Astrocyte (in vitro differentiated cells and primary cell): ENCODE results near the gene IDH3A. TPM values are rescaled to one million over a fixed set of nuclear protein-coding genes. Genes with fewer than 3 reads are reported as not detected.

Experiments
- DNase-seq: peaks from one replicate; pipeline ENCODE4 v3.0.0-alpha.2; 2010; ENCODE audit warnings: low read depth
- FAIRE-seq: peaks from 2 replicates; lab custom pipeline; 2011; peaks lifted over from hg19 to GRCh38; lab: Jason Lieb, UNC
- H2AFZ ChIP-seq: 2 replicates; pipeline ENCODE4 v1.6.0; 2012; ENCODE audit warnings: low read depth, low read length, inconsistent platforms
- H3K27ac ChIP-seq: 2 replicates; pipeline ENCODE4 v1.5.1; 2011; ENCODE audit warnings: low read depth, low read length, inconsistent platforms
- H3K27me3 ChIP-seq: 2 replicates; pipeline ENCODE4 v1.6.0; 2011; ENCODE audit warnings: low read length, inconsistent platforms; ENCODE audit not compliant: insufficient read depth
- H3K36me3 ChIP-seq: 2 replicates; pipeline ENCODE4 v1.5.1; 2011; ENCODE audit warnings: low read length, inconsistent platforms; ENCODE audit not compliant: insufficient read depth
- H3K4me1 ChIP-seq: 2 replicates; pipeline ENCODE4 v1.5.1; 2011; ENCODE audit warnings: low read length, inconsistent platforms; ENCODE audit not compliant: insufficient read depth
- H3K4me2 ChIP-seq: 2 replicates; pipeline ENCODE4 v1.6.0; 2012; ENCODE audit warnings: low read length, inconsistent platforms
- H3K4me3 ChIP-seq: 2 replicates; pipeline ENCODE4 v1.5.1; 2011; ENCODE audit warnings: low read depth, mild to moderate bottlenecking, low read length, inconsistent platforms; ENCODE audit not compliant: insufficient read depth
- H3K79me2 ChIP-seq: 2 replicates; pipeline ENCODE4 v1.6.0; 2012; ENCODE audit warnings: mild to moderate bottlenecking, low read length, inconsistent platforms; ENCODE audit not compliant: insufficient read depth
- H3K9ac ChIP-seq: 2 replicates; pipeline ENCODE4 v1.6.0; 2012; ENCODE audit warnings: mild to moderate bottlenecking, low read length, inconsistent platforms
- H3K9me3 ChIP-seq: 2 replicates; pipeline ENCODE4 v1.5.1; 2012; ENCODE audit warnings: low read depth, mild to moderate bottlenecking, low read length, inconsistent platforms; ENCODE audit not compliant: insufficient read depth
- H4K20me1 ChIP-seq: 2 replicates; pipeline ENCODE4 v1.6.0; 2012; ENCODE audit warnings: low read length, inconsistent platforms; ENCODE audit not compliant: insufficient read depth
- H3K27ac Mint-ChIP-seq: one replicate; pipeline ENCODE4 v1.8.0; 2021; ENCODE audit warnings: mild to moderate bottlenecking, mixed read lengths; ENCODE audit not compliant: unreplicated experiment
- H3K27me3 Mint-ChIP-seq: one replicate; pipeline ENCODE4 v1.8.0; 2021; ENCODE audit warnings: low read depth, mixed read lengths; ENCODE audit not compliant: unreplicated experiment
- H3K36me3 Mint-ChIP-seq: one replicate; pipeline ENCODE4 v1.8.0; 2021; ENCODE audit warnings: low read depth, mixed read lengths; ENCODE audit not compliant: unreplicated experiment
- H3K4me1 Mint-ChIP-seq: one replicate; pipeline ENCODE4 v1.8.0; 2021; ENCODE audit warnings: low read depth, mixed read lengths; ENCODE audit not compliant: unreplicated experiment
- H3K4me3 Mint-ChIP-seq: one replicate; pipeline ENCODE4 v1.8.0; 2021; ENCODE audit warnings: mild to moderate bottlenecking, moderate library complexity, mixed read lengths; ENCODE audit not compliant: unreplicated experiment
- H3K9me3 Mint-ChIP-seq: one replicate; pipeline ENCODE4 v1.8.0; 2021; ENCODE audit warnings: mild to moderate bottlenecking, mixed read lengths; ENCODE audit not compliant: unreplicated experiment
- CTCF ChIP-seq: IDR thresholded peaks from 2 replicates; pipeline ENCODE4 v1.5.1; 2011; ENCODE audit warnings: low read depth, mild to moderate bottlenecking, inconsistent platforms, low read length, moderate library complexity; ENCODE audit not compliant: insufficient read depth
- EZH2 ChIP-seq: IDR thresholded peaks from 2 replicates; pipeline ENCODE4 v1.6.1; 2012; ENCODE audit warnings: mild to moderate bottlenecking, low read length, inconsistent platforms; ENCODE audit not compliant: insufficient read depth
- total RNA-seq: library from RNA; stranded (reverse); gene quantifications from 2 replicates; pipeline ENCODE4 v1.2.1, GENCODE V29; 2021

Gene IDH3A
- total RNA-seq, 1 donor from 2014 or later: 36.3 TPM

DNA sequence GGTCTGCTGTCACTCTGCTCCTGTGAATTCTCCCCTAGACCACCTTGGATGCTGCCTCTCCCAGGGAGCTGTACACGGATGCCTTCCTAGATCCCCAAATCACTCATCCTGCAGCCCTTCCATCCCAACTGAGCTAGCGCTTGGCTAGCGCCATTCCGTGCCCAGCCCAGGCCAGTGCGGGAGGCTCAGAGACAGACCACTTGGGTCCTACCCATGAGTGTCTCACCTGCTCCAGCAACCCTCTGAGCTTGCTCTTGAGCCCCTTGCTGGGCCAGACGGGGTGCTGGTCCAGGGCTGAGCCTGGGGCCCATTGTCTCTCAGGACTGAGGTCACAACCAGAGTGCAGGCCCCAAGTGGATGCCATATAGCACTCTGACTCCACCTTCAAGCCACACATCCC is 39.1 kb upstream of the IDH3A start:
- Mint-ChIP-seq H3K36me3 (peaks cover 4% of the 10 kb centered on the region), H3K4me3 (no peak overlapping the region), H3K9me3 (no peaks in the 10 kb centered on the region), H3K4me1 (peaks cover 5% of the 10 kb centered on the region), H3K27me3 (peaks cover 30% of the 10 kb centered on the region), H3K27ac (no peak overlapping the region)
- no peak overlapping the region for H3K9ac ChIP-seq
- no peaks in the 10 kb centered on the region for H4K20me1 ChIP-seq
- no peak for FAIRE-seq
- H3K9me3 ChIP-seq: no peaks in the 10 kb centered on the region
- no peak overlapping the region for H3K4me2 ChIP-seq
- H2AFZ ChIP-seq: no peak overlapping the region
- H3K27ac ChIP-seq: no peak overlapping the region
- H3K27me3 ChIP-seq: no peaks in the 10 kb centered on the region
- peaks cover 5% of the 10 kb centered on the region for H3K4me1 ChIP-seq
- TF ChIP-seq CTCF: no peak
- no peak for TF ChIP-seq EZH2
- no peak for DNase-seq
- H3K36me3 ChIP-seq: no peaks in the 10 kb centered on the region
- H3K79me2 ChIP-seq: no peaks in the 10 kb centered on the region
- H3K4me3 ChIP-seq: no peak overlapping the region

DNA sequence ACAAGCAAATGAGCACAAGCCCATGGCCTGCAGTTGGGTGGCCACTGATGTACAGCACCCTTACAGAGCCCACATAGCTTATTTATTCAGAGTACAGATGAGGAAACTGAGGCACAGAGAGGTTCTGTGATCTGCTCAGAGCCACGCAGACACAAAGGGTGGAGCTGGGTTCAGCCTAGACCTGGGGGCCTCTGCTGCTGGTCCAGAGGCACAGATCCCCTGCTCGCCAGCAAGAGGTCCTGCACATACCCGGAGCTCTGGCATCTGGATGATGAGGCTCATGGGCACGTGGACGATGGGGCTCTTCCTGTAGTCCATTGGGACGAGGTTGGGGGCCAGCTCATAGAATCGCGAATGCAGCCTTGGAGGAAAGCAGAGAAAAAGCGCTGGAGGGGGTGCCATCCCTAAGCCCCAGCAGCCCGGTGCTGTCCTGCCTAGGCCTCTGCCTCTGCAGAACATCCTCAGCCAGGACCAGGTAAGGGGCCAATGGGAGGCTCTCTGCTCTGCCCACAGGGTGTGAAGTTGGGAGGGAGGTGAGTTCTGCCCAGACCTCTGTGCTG is 38.2 kb upstream of the IDH3A start:
- DNase-seq (no peak), FAIRE-seq (no peak)
- Histone ChIP-seq H3K79me2 (no peaks in the 10 kb centered on the region), H3K4me1 (peaks cover 2% of the 10 kb centered on the region), H3K4me2 (no peak overlapping the region), H3K27me3 (no peaks in the 10 kb centered on the region), H3K4me3 (no peak overlapping the region), H4K20me1 (no peaks in the 10 kb centered on the region), H3K27ac (no peak overlapping the region), H3K9ac (no peak overlapping the region), H3K36me3 (no peaks in the 10 kb centered on the region), H3K9me3 (no peaks in the 10 kb centered on the region), H2AFZ (no peak overlapping the region)
- H3K27me3 Mint-ChIP-seq: peaks cover 25% of the 10 kb centered on the region
- peaks cover 2% of the 10 kb centered on the region for H3K4me1 Mint-ChIP-seq
- TF ChIP-seq EZH2 (no peak), CTCF (no peak)
- H3K9me3 Mint-ChIP-seq: no peaks in the 10 kb centered on the region
- no peak overlapping the region for H3K4me3 Mint-ChIP-seq
- no peak overlapping the region for H3K27ac Mint-ChIP-seq
- H3K36me3 Mint-ChIP-seq: peaks cover under 1% of the 10 kb centered on the region

DNA sequence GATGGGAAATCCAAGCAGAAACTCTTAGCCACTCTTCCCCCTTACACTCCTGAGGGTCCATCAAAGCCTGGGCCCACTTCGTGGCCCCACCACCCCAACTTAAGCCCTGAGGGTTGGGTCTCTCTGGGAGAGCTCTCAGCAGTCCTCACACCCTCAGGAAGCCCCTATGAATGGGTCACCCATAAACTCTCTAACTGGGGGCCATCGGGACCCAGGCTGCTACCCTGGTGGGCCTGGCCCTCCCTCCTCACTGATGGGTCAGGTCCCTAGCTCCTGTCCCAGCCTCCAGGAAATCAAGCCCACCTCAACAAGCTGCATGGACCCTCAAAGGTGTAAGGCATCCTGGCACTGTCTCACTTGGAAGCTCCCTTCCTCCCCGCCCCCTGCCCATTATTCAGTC is 37.4 kb upstream of the IDH3A start:
- Histone ChIP-seq H3K9ac (no peak overlapping the region), H3K9me3 (no peaks in the 10 kb centered on the region), H3K4me3 (no peak overlapping the region), H2AFZ (no peak overlapping the region), H4K20me1 (no peaks in the 10 kb centered on the region), H3K27ac (no peak overlapping the region), H3K79me2 (no peaks in the 10 kb centered on the region), H3K4me1 (no peaks in the 10 kb centered on the region), H3K27me3 (no peaks in the 10 kb centered on the region), H3K4me2 (no peak overlapping the region), H3K36me3 (no peaks in the 10 kb centered on the region)
- Mint-ChIP-seq H3K4me1 (no peaks in the 10 kb centered on the region), H3K27me3 (peaks cover 23% of the 10 kb centered on the region), H3K9me3 (no peaks in the 10 kb centered on the region), H3K4me3 (no peak overlapping the region), H3K36me3 (no peaks in the 10 kb centered on the region), H3K27ac (no peak overlapping the region)
- DNase-seq (no peak), FAIRE-seq (no peak)
- TF ChIP-seq CTCF: no peak
- TF ChIP-seq EZH2: no peak
